ENCODE data around the gene ZNF837. TPM values are rescaled to one million over a fixed set of nuclear protein-coding genes. Genes with fewer than 3 reads are reported as not detected.

Gene ZNF837
- total and polyA plus RNA-seq, 2 of the 13 experiments (the other 11 are each of a cell fraction or from before 2014, with no cell fraction given): 0.29 to 1.3 TPM

DNA sequence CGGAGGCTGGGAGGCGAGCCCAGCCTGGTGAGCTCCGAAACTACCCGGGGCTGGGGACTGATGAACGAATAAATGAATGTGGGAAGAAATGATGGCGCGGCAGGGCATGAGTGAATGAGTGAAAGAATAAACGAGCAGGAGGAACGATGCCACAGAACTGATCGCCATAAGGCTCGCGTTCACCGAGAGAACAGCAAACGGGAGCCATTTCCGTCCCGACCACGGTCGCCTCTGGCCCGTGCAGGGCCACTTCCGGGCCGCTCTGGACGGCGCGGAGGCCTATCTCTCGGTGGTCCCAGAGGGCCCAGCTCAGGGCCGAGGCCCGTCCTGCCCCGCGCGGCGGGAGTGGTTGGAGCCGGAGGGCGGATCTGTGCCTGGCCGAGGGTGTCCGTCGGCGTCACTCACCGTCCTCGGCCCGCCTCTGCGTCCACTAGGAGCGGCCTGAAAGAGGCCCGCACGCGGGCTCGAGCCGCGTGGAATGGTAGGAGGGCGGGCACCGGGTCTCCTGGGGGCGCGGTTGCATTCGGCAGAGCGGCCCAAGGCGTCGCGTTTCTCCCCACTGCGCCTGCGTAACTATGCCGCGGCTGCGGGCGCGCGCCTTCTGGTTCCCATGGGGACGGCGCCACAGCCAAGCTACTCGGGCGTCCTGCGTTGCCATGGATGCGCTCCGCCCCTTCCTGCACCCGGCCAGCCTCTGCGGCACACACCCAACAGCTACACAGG is 18.4 kb downstream of the ZNF837 start, which contains the start of gene ZNF497 (continued):
- TF ChIP-seq NR2F1 (CRISPR knock-in tag; IDR thresholded peaks at IDR 0.05): no peak
- TF ChIP-seq, protein P1, sequence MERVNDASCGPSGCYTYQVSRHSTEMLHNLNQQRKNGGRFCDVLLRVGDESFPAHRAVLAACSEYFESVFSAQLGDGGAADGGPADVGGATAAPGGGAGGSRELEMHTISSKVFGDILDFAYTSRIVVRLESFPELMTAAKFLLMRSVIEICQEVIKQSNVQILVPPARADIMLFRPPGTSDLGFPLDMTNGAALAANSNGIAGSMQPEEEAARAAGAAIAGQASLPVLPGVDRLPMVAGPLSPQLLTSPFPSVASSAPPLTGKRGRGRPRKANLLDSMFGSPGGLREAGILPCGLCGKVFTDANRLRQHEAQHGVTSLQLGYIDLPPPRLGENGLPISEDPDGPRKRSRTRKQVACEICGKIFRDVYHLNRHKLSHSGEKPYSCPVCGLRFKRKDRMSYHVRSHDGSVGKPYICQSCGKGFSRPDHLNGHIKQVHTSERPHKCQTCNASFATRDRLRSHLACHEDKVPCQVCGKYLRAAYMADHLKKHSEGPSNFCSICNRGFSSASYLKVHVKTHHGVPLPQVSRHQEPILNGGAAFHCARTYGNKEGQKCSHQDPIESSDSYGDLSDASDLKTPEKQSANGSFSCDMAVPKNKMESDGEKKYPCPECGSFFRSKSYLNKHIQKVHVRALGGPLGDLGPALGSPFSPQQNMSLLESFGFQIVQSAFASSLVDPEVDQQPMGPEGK (CRISPR knock-in tag; IDR thresholded peaks at IDR 0.05): peak; percentile 53; the same call in 1 of the 2 replicates
- TF ChIP-seq, protein P2, sequence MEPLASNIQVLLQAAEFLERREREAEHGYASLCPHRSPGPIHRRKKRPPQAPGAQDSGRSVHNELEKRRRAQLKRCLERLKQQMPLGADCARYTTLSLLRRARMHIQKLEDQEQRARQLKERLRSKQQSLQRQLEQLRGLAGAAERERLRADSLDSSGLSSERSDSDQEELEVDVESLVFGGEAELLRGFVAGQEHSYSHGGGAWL (CRISPR knock-in tag; IDR thresholded peaks at IDR 0.05): peak; percentile 72
- peak; percentile 58 for TF ChIP-seq KLF11 (CRISPR knock-in tag; IDR thresholded peaks at IDR 0.05)
- TF ChIP-seq, protein P3, sequence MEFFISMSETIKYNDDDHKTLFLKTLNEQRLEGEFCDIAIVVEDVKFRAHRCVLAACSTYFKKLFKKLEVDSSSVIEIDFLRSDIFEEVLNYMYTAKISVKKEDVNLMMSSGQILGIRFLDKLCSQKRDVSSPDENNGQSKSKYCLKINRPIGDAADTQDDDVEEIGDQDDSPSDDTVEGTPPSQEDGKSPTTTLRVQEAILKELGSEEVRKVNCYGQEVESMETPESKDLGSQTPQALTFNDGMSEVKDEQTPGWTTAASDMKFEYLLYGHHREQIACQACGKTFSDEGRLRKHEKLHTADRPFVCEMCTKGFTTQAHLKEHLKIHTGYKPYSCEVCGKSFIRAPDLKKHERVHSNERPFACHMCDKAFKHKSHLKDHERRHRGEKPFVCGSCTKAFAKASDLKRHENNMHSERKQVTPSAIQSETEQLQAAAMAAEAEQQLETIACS (CRISPR knock-in tag; IDR thresholded peaks at IDR 0.05): peak; percentile 91
- TF ChIP-seq TIGD3 (CRISPR knock-in tag; IDR thresholded peaks at IDR 0.05; ENCODE audit: borderline replicate concordance): no peak
- peak; percentile 65; the same call in 1 of the 2 replicates for TF ChIP-seq ZNF20 (CRISPR knock-in tag; IDR thresholded peaks at IDR 0.05)
- no peak for TF ChIP-seq TEAD2 (CRISPR knock-in tag; IDR thresholded peaks at IDR 0.05)
- TF ChIP-seq PHB2 (IDR thresholded peaks at IDR 0.05; ENCODE audit: partially characterized antibody): no peak
- 0 out of 2 replicates have a peak, but pooled peaks have one; percentile 18 for TF ChIP-seq ZNF788 (CRISPR knock-in tag; IDR thresholded peaks at IDR 0.05; ENCODE audit: borderline replicate concordance)
- TF ChIP-seq ZFP1 (CRISPR knock-in tag; IDR thresholded peaks at IDR 0.05): peak; percentile 57; the same call in 1 of the 2 replicates
- TF ChIP-seq KLF15 (CRISPR knock-in tag; IDR thresholded peaks at IDR 0.05; ENCODE audit: borderline replicate concordance): no peak; the same call in 1 of the 2 replicates
- TF ChIP-seq ZNF639 (CRISPR knock-in tag; conservative IDR thresholded peaks at IDR 0.05): peak; percentile 63; the same call in 1 of the 2 replicates
- peak; percentile 86 for TF ChIP-seq ZBTB2 (CRISPR knock-in tag; IDR thresholded peaks at IDR 0.05; ENCODE audit: low read depth)
- TF ChIP-seq CENPBD1 (CRISPR knock-in tag; IDR thresholded peaks at IDR 0.05; ENCODE audit: borderline replicate concordance, low read depth): no peak
- peak; percentile 91 for TF ChIP-seq MYPOP (CRISPR knock-in tag; IDR thresholded peaks at IDR 0.05)
- no peak for TF ChIP-seq ZNF432 (CRISPR knock-in tag; IDR thresholded peaks at IDR 0.05; ENCODE audit: borderline replicate concordance)
- no peak for TF ChIP-seq MLLT10 (CRISPR knock-in tag; IDR thresholded peaks at IDR 0.05)
